HCT116 (cell line): Measurements from ENCODE around the gene ANHX.

Experiments used
- CTCF ChIP-seq, 3 experiments: fragments of 200-600 bp in 1 of 3; sonication (generic) in 1 of 3; IDR thresholded peaks in 2 of 3; conservative IDR thresholded peaks in 1 of 3; 2 replicates each; pipeline ENCODE4 v1.5.1; 2012 to 2017; ENCODE audit warnings: low read depth in 2 of 3, low read length in 2 of 3, antibody characterized with exemption in 1 of 3, borderline replicate concordance in 1 of 3, control low read depth in 1 of 3, mild to moderate bottlenecking in 1 of 3, mixed read lengths in 1 of 3, mixed run types in 1 of 3, moderate library complexity in 1 of 3; ENCODE audit not compliant: insufficient read depth in 1 of 3
- EZH2phosphoT487 ChIP-seq: fragments of 200-600 bp; IDR thresholded peaks from 2 replicates; pipeline ENCODE4 v1.6.1; 2018; ENCODE audit warnings: antibody characterized with exemption, borderline replicate concordance
- POLR2A ChIP-seq: IDR thresholded peaks from 2 replicates; pipeline ENCODE4 v1.7.0; 2011; ENCODE audit warnings: borderline replicate concordance; ENCODE audit not compliant: insufficient read depth, insufficient read length; ENCODE audit errors: extremely low read depth
- ZNF274 ChIP-seq: fragments of 200-500 bp; sonication (Bioruptor generic); IDR thresholded peaks from 2 replicates; pipeline ENCODE4 v1.6.1; 2014; ENCODE audit warnings: mild to moderate bottlenecking, low read depth, low read length, inconsistent platforms

GRCh38 chr12:133206390-133206789, 29.3 kb downstream of the ANHX start:
- TF ChIP-seq EZH2phosphoT487 = no peak
- no peak for TF ChIP-seq CTCF (IDR thresholded peaks at IDR 0.05 in 2 of 3, conservative IDR thresholded peaks at IDR 0.05 in 1 of 3; ENCODE audit: borderline replicate concordance in 1 of 3, insufficient read depth in 1 of 3, low read depth in 2 of 3, low read length in 2 of 3)
- no peak for TF ChIP-seq POLR2A
- TF ChIP-seq ZNF274 = no peak
